Breast epithelium (tissue), 4 donors: ENCODE data around the gene LDLRAD4. TPM values are rescaled to one million over a fixed set of nuclear protein-coding genes. Genes with fewer than 3 reads are reported as not detected.

Experiments
- DNase-seq, 2 donors: peaks; one replicate each; pipeline ENCODE4 v3.0.0-alpha.2; 2019; ENCODE audit warnings: low spot score in 2 of 2
- H3K27ac ChIP-seq, 2 donors: fragments of 200-600 bp; sonication (generic) in 1 of 2; one replicate each; pipeline ENCODE4 v1.5.1; 2016 to 2019; ENCODE audit warnings: mild to moderate bottlenecking in 1 of 2
- H3K27me3 ChIP-seq, 2 donors: fragments of 200-600 bp; sonication (generic) in 1 of 2; one replicate each; pipeline versions ENCODE4 v1.5.1 to v1.6.0; 2017 to 2019; ENCODE audit warnings: control low read depth in 1 of 2, mild to moderate bottlenecking in 1 of 2
- H3K36me3 ChIP-seq: fragments of 200-600 bp; one replicate; pipeline ENCODE4 v1.5.1; 2019
- H3K4me1 ChIP-seq, 2 donors: fragments of 200-600 bp; sonication (generic); one replicate each; pipeline ENCODE4 v1.5.1; 2016 to 2019; ENCODE audit warnings: control low read depth in 1 of 2
- H3K4me3 ChIP-seq, 3 donors: fragments of 200-600 bp; sonication (generic); 1 replicate in 2 of 3; 2 replicates in 1 of 3; pipeline ENCODE4 v1.5.1; 2016 to 2019; ENCODE audit warnings: mild to moderate bottlenecking in 3 of 3, moderate library complexity in 2 of 3
- H3K9me3 ChIP-seq, 2 donors: fragments of 200-600 bp; sonication (generic) in 1 of 2; one replicate each; pipeline ENCODE4 v1.5.1; 2016 to 2019; ENCODE audit warnings: control low read depth in 1 of 2
- POLR2A ChIP-seq: fragments of 450-650 bp; IDR thresholded peaks from one replicate; pipeline ENCODE4 v1.6.1; 2016; ENCODE audit warnings: antibody characterized with exemption, mild to moderate bottlenecking, moderate library complexity
- POLR2AphosphoS5 ChIP-seq, 3 donors: sonication (generic); formaldehyde crosslinking; IDR thresholded peaks; one replicate each; pipeline ENCODE4 v1.6.1; 2017; ENCODE audit warnings: antibody characterized with exemption in 3 of 3
- intact Hi-C: fragments of 100-400 bp; cut with DNase I; formaldehyde crosslinking; loops from one replicate; pipeline ENCODE4 v1.15.1; 2023; ENCODE audit warnings: low total_unique reads
- total RNA-seq, 3 donors: library from RNA; depleted of rRNA; stranded (reverse); fragments of >200 nt; gene quantifications; one replicate each; pipeline ENCODE4 v1.1.0, GENCODE V29; 2016
- TF ChIP-seq, protein P1 (sequence below), 3 donors: fragments of 450-650 bp; IDR thresholded peaks; one replicate each; pipeline ENCODE4 v1.5.1; 2016 to 2017; ENCODE audit warnings: antibody characterized with exemption in 3 of 3, mild to moderate bottlenecking in 3 of 3, moderate library complexity in 3 of 3

The LDLRAD4 gene
- total RNA-seq, 3 donors from 2014 or later: 28.5 to 94.3 (median 42.9) TPM

DNA sequence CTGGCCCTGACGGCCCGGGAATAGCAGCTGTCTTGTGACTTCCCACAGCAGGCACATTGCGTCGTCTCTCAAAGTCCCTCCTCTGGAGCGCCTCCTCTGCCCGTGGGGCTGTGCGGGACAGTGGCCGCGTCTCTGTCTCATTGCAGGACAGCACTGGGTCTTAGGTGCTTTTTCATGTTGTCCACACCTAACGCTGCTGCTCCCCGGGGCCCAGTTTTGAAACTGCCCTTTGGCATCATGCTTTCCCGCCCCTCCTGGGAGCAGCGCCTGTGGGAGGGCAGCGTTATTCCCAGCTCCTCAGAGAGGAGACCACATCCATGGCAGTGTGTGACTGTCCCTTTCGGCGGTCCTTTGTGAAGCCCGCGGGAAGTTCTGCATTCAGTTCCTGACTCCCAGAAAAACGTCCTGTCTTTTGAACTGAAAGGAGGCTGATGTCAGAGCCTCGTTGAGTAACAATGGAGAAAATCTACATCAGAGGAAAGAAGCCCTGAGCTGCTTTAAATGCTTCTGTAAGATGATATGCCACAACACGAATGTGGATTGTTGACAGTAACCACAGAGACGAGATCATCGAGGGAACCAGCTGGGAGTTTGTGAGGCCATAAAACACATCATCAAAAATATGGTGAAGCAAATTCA lies 281.8 kb downstream of the LDLRAD4 start:
- Histone ChIP-seq H3K27me3 (no peaks in the 10 kb centered on the region), H3K27ac (peak overlapping the region; percentile 66 to 77), H3K9me3 (peaks cover 0 to 5% of the 10 kb centered on the region in 2 donors), H3K36me3 (no peaks in the 10 kb centered on the region), H3K4me1 (peaks cover 6 to 7% of the 10 kb centered on the region in 2 donors), H3K4me3 (peak overlapping the region in 2 of 3 donors; percentile 20 to 53)
- no peak for TF ChIP-seq POLR2AphosphoS5 (IDR thresholded peaks at IDR 0.05)
- no peak for TF ChIP-seq POLR2A
- TF ChIP-seq, protein P1, sequence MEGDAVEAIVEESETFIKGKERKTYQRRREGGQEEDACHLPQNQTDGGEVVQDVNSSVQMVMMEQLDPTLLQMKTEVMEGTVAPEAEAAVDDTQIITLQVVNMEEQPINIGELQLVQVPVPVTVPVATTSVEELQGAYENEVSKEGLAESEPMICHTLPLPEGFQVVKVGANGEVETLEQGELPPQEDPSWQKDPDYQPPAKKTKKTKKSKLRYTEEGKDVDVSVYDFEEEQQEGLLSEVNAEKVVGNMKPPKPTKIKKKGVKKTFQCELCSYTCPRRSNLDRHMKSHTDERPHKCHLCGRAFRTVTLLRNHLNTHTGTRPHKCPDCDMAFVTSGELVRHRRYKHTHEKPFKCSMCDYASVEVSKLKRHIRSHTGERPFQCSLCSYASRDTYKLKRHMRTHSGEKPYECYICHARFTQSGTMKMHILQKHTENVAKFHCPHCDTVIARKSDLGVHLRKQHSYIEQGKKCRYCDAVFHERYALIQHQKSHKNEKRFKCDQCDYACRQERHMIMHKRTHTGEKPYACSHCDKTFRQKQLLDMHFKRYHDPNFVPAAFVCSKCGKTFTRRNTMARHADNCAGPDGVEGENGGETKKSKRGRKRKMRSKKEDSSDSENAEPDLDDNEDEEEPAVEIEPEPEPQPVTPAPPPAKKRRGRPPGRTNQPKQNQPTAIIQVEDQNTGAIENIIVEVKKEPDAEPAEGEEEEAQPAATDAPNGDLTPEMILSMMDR (IDR thresholded peaks at IDR 0.05): no peak
- intact Hi-C loops: no loop called here
- peak in 1 of 2 donors; percentile 30 for DNase-seq

GRCh38 chr18:13500869-13501542 lies 282.4 kb downstream of the LDLRAD4 start:
- H3K4me1 ChIP-seq: peaks cover 6 to 7% of the 10 kb centered on the region in 2 donors
- TF ChIP-seq POLR2AphosphoS5 (IDR thresholded peaks at IDR 0.05): peak in 1 of 3 donors; percentile 48
- TF ChIP-seq, protein P1 (IDR thresholded peaks at IDR 0.05): no peak
- intact Hi-C loops: no loop called here
- H3K27ac ChIP-seq: peak overlapping the region in 1 of 2 donors; percentile 66
- no peaks in the 10 kb centered on the region for H3K36me3 ChIP-seq
- H3K9me3 ChIP-seq: peaks cover 0 to 5% of the 10 kb centered on the region in 2 donors
- H3K27me3 ChIP-seq: no peaks in the 10 kb centered on the region
- peak overlapping the region in 2 of 3 donors; percentile 6 to 16 for H3K4me3 ChIP-seq
- peak; percentile 70 to 85 for DNase-seq

DNA sequence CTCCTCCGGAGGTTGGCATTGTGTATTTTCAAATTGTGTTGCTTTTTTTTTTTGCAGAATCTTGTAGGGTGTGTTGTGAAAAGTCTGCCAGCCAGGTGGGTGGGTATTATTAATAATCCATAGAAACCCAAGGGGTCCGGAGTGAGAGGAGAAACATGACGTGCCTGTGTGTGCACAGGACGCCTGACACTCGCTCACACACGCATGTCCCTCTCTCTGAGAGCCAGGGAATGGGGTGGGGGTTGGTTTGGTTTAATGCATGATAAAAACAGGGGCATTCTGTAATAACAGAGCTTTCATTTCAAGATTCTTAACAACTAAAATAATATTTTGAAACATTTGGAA lies 283.0 kb downstream of the LDLRAD4 start:
- Histone ChIP-seq H3K27ac (peak overlapping the region in 1 of 2 donors; percentile 57), H3K36me3 (no peaks in the 10 kb centered on the region), H3K4me1 (peaks cover 6 to 7% of the 10 kb centered on the region in 2 donors), H3K9me3 (peaks cover 0 to 5% of the 10 kb centered on the region in 2 donors), H3K4me3 (peak overlapping the region in 2 of 3 donors; percentile 6 to 16), H3K27me3 (no peaks in the 10 kb centered on the region)
- intact Hi-C loops: no loop called here
- no peak for DNase-seq
- TF ChIP-seq, protein P1 (IDR thresholded peaks at IDR 0.05): no peak
- no peak for TF ChIP-seq POLR2A
- TF ChIP-seq POLR2AphosphoS5 (IDR thresholded peaks at IDR 0.05): no peak

DNA sequence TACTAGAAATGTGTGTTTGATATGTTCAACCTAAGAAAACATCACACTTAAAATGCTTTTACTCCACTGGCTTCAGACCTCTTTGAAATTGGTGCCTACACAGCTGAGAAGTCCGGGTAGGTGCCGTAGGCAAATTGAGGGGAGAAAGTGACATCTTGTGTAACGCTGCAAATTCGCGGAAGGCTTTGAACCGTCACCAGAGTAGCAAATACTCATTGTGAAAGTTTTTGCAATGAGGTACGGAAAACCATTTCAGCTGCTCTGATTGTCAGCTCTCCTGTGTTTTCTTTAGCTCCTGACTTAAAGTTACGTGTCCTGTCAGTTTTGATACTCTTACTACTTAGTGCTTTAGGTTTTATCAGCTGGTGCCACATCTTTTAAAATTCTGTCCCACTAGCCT lies 283.3 kb downstream of the LDLRAD4 start:
- intact Hi-C loops: no loop called here
- Histone ChIP-seq H3K9me3 (peaks cover 0 to 5% of the 10 kb centered on the region in 2 donors), H3K4me3 (no peak overlapping the region), H3K36me3 (no peaks in the 10 kb centered on the region), H3K4me1 (peaks cover 6 to 7% of the 10 kb centered on the region in 2 donors), H3K27ac (peak overlapping the region in 1 of 2 donors; percentile 57), H3K27me3 (no peaks in the 10 kb centered on the region)
- peak in 1 of 2 donors; percentile 62 for DNase-seq
- TF ChIP-seq POLR2AphosphoS5 (IDR thresholded peaks at IDR 0.05) (no peak), POLR2A (no peak)
- TF ChIP-seq, protein P1 (IDR thresholded peaks at IDR 0.05): no peak

- H3K4me1 ChIP-seq: peaks cover 6 to 7% of the 10 kb centered on the region in 2 donors
- no peaks in the 10 kb centered on the region for H3K36me3 ChIP-seq
- H3K27ac ChIP-seq: peak overlapping the region in 1 of 2 donors; percentile 57
- DNase-seq: no peak
- H3K27me3 ChIP-seq: no peaks in the 10 kb centered on the region
- intact Hi-C loops: no loop called here
- no peak overlapping the region for H3K4me3 ChIP-seq
- peaks cover 0 to 5% of the 10 kb centered on the region in 2 donors for H3K9me3 ChIP-seq
- TF ChIP-seq POLR2A (no peak), POLR2AphosphoS5 (IDR thresholded peaks at IDR 0.05) (no peak)
- TF ChIP-seq, protein P1 (IDR thresholded peaks at IDR 0.05): no peak
These were observed 284.0 kb downstream of the LDLRAD4 start for GRCh38 chr18:13502585-13502984.
